Epidermal melanocyte (primary cell): ENCODE results near the gene ARPC1B.

Experiments
- DNase-seq: peaks from one replicate; pipeline ENCODE4 v3.0.0; 2011; ENCODE audit warnings: low spot score; ENCODE audit not compliant: insufficient read length

ARPC1B gene

GRCh38 chr7:99387912-99388311 lies 13.4 kb downstream of the ARPC1B start:
- no peak for DNase-seq

DNA sequence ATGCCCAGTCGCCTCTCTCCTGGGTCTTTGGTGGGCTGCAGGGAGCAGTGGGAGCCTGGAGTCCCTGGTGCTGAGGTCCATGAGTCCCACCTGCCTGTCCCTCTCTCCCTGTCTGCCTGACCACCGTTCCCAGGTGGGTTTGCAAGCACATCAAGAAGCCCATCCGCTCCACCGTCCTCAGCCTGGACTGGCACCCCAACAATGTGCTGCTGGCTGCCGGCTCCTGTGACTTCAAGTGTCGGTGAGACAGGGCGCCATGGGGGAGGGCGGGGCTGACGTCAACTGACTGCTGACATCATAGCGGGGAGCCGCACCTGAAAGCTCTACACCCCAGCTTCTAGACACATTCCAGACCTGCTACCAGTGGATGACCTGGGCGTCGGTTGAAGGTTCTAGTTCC lies 15.2 kb downstream of the ARPC1B start:
- DNase-seq, result no peak

- no peak for DNase-seq
Measured at GRCh38 chr7:99390941-99391602, 16.5 kb downstream of the ARPC1B start.

DNA sequence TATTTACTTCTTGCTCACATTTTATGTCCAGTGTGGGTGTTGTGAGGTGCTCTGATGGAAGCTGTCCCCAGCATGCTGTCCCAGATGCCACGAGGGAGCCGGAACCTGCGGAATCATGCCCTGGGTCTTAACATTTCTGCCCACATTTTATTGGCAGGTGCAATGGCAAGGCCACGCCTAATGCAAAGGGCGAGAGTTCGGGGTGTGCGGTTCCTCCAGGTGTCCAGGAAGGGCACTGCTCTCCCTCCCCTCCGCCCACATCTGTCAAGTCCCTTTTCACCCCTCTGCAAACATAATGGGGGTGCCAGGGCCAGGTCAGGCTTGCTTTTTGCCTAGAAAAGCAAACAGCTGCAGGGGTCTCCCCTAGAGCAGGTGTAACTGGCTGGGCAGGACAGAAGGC lies 17.5 kb downstream of the ARPC1B start:
- DNase-seq, result no peak

- no peak for DNase-seq
Measured at GRCh38 chr7:99392659-99393354, 18.3 kb downstream of the ARPC1B start.

- DNase-seq, result no peak
Measured at GRCh38 chr7:99393355-99394187, 19.0 kb downstream of the ARPC1B start.

GRCh38 chr7:99394188-99394502 lies 19.6 kb downstream of the ARPC1B start:
- DNase-seq, result no peak

GRCh38 chr7:99395616-99396327 lies 21.2 kb downstream of the ARPC1B start:
- no peak for DNase-seq

GRCh38 chr7:99396418-99397296 lies 22.1 kb downstream of the ARPC1B start:
- no peak for DNase-seq

GRCh38 chr7:99397297-99397983 lies 22.9 kb downstream of the ARPC1B start:
- DNase-seq, result no peak

GRCh38 chr7:99398891-99399445 lies 24.4 kb downstream of the ARPC1B start:
- no peak for DNase-seq

- no peak for DNase-seq
Measured at GRCh38 chr7:99399597-99399996, 25.1 kb downstream of the ARPC1B start.

DNA sequence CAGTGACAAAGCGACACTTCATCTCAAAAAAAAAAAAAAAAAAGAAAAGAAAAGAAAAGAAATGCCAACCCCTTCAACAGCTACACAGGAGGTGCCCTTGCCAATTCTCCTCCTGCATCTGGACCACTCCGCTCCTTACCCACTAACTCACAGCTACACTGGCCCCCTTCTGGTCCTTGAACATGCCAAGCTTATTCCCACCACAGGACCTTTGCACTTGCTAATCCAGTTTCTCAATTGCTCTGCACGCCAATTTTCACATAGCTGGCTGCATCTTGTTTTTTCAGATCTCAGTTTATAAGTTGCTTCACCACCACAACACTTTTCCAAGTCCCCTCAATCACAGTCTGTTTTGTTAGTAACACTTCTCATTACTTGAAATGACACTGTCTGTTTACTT lies 28.3 kb downstream of the ARPC1B start:
- DNase-seq, result no peak

GRCh38 chr7:99403764-99404163 lies 29.2 kb downstream of the ARPC1B start:
- no peak for DNase-seq

DNA sequence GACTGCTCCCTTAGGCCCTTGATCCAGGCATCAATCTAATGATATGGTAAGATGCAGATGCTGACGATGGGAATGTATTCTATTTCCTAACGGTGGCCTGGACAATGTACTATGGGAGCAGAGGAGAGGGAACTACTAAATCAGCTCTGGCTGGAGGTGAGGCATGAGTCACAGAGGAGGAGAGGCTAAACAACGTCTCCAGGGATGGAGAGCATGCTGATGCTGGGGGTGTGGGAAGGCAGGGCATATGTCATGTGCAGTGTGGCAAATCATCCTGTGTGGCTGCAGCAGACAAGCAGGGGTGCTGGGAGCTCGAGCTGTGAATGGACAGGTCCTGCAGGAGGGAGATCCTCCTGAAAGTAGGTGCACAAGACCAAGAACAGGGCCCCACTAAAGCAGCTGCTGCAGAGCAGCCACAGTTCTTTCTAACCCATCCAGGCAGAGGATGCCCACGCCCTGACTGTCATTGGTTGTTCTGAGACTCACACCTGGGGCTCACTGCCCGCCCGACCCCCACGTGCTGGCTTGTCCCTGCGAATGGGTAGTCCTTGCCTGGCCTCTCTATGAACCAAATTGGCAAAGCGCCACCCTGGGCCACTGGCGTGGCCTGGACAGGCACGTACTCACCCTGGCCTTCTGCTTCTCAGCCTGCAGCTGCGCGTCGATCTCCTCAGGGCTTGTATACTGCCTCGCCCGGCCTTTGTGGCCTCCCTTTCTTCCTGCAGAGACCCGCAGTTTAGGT lies 29.9 kb downstream of the ARPC1B start:
- DNase-seq, result no peak

GRCh38 chr7:99404977-99405320 lies 30.4 kb downstream of the ARPC1B start:
- no peak for DNase-seq

GRCh38 chr7:99406557-99406956 lies 32.0 kb downstream of the ARPC1B start:
- DNase-seq, result no peak

DNA sequence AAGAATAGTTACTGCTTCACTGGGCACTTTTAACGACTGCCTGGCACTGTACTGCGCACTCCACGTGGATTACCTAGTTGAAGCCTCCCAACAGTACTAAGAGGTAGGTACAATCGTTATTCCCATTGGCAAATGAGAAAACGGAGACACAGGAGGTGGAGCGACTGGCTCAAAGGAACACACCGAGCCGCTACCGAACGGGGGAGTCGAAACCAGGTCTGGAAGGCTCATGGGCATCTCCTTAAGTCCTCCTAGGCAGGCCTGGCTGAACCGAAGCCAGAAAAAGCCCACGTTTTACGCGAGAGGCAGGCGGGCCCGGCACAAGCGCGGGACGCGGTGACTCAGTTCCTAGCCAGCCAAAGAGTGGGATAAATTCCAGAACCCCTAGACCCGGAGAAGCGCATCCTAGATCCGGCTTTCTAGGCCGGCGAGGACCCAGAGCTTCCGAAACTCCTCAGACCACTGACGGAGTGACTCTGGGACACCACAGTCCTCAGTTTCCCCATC lies 33.4 kb downstream of the ARPC1B start:
- peak; percentile 52 for DNase-seq
